GM23338 (cell line): ENCODE data around the gene CPT1A. TPM values are rescaled to one million over a fixed set of nuclear protein-coding genes. Genes with fewer than 3 reads are reported as not detected.

Experiments used
- ATAC-seq: fragments of 200-7000 bp; cut with Tn5 transposase; 3 replicates; pipeline ENCODE4 v1.9.1; 2020
- DNase-seq: peaks from one replicate; pipeline ENCODE4 v3.0.0-alpha.2; 2015; ENCODE audit warnings: low spot score
- H2AFZ ChIP-seq: fragments of 200-600 bp; sonication (generic); 2 replicates; pipeline ENCODE4 v1.8.0; 2016; ENCODE audit warnings: antibody characterized with exemption, mild to moderate bottlenecking, moderate library complexity
- H3F3A ChIP-seq: fragments of 200-600 bp; sonication (generic); replicated peaks from 2 replicates; pipeline ENCODE4 v1.8.0; 2017; ENCODE audit warnings: antibody characterized with exemption, mixed run types, low read depth
- H3K27ac ChIP-seq: fragments of 200-600 bp; sonication (generic); 2 replicates; pipeline ENCODE4 v1.6.1; 2016; ENCODE audit warnings: low read depth
- H3K27me3 ChIP-seq: fragments of 200-600 bp; sonication (generic); 2 replicates; pipeline ENCODE4 v1.8.0; 2016; ENCODE audit warnings: mild to moderate bottlenecking, mixed run types, moderate library complexity; ENCODE audit not compliant: insufficient read depth
- H3K36me3 ChIP-seq: fragments of 200-600 bp; sonication (generic); 2 replicates; pipeline ENCODE4 v1.8.0; 2016; ENCODE audit warnings: mild to moderate bottlenecking; ENCODE audit not compliant: insufficient read depth
- H3K4me1 ChIP-seq: fragments of 200-600 bp; sonication (generic); 2 replicates; pipeline ENCODE4 v1.8.0; 2016; ENCODE audit warnings: mild to moderate bottlenecking, moderate library complexity; ENCODE audit not compliant: insufficient read depth
- H3K4me2 ChIP-seq: fragments of 200-600 bp; sonication (generic); 2 replicates; pipeline ENCODE4 v1.7.1; 2017; ENCODE audit warnings: mixed run types
- H3K4me3 ChIP-seq: fragments of 200-600 bp; sonication (generic); 2 replicates; pipeline ENCODE4 v1.6.1; 2016; ENCODE audit warnings: mixed run types
- H3K79me2 ChIP-seq: fragments of 200-600 bp; sonication (generic); replicated peaks from 2 replicates; pipeline ENCODE4 v1.8.0; 2017; ENCODE audit warnings: mild to moderate bottlenecking; ENCODE audit not compliant: insufficient read depth
- H3K9me2 ChIP-seq: fragments of 200-600 bp; sonication (generic); 2 replicates; pipeline ENCODE4 v1.8.0; 2017; ENCODE audit not compliant: insufficient read depth
- H4K20me1 ChIP-seq: fragments of 200-600 bp; sonication (generic); replicated peaks from 2 replicates; pipeline ENCODE4 v1.8.0; 2017; ENCODE audit warnings: mild to moderate bottlenecking; ENCODE audit not compliant: insufficient read depth
- H3K27ac Mint-ChIP-seq: 2 replicates; pipeline ENCODE4 v1.8.0; 2020; ENCODE audit warnings: inconsistent platforms, mild to moderate bottlenecking, moderate library complexity, mixed read lengths
- H3K27me3 Mint-ChIP-seq: 3 replicates; pipeline ENCODE4 v1.8.0; 2022; ENCODE audit warnings: low read depth, mild to moderate bottlenecking, moderate library complexity, mixed read lengths, inconsistent platforms; ENCODE audit not compliant: insufficient read depth, poor library complexity
- H3K36me3 Mint-ChIP-seq: 3 replicates; pipeline ENCODE4 v1.8.0; 2021; ENCODE audit warnings: low read depth, mild to moderate bottlenecking, inconsistent platforms, moderate library complexity, mixed read lengths
- H3K4me1 Mint-ChIP-seq: 3 replicates; pipeline ENCODE4 v1.8.0; 2020; ENCODE audit warnings: mild to moderate bottlenecking, inconsistent platforms, mixed read lengths
- H3K4me3 Mint-ChIP-seq: 3 replicates; pipeline ENCODE4 v1.8.0; 2021; ENCODE audit warnings: moderate library complexity, mild to moderate bottlenecking, inconsistent platforms, mixed read lengths
- H3K9me3 Mint-ChIP-seq: 3 replicates; pipeline ENCODE4 v1.8.0; 2020; ENCODE audit warnings: moderate library complexity, mild to moderate bottlenecking, inconsistent platforms, mixed read lengths
- CREB1 ChIP-seq: fragments of 250-450 bp; sonication (Bioruptor Pico); IDR thresholded peaks from 2 replicates; pipeline ENCODE4 v1.5.0; 2020; ENCODE audit warnings: low read depth, mild to moderate bottlenecking, moderate library complexity
- EZH2 ChIP-seq: fragments of 200-600 bp; sonication (generic); IDR thresholded peaks from one replicate; pipeline ENCODE4 v1.8.0; 2017; ENCODE audit warnings: antibody characterized with exemption, mild to moderate bottlenecking, low read depth; ENCODE audit not compliant: unreplicated experiment
- EZH2phosphoT487 ChIP-seq: fragments of 200-600 bp; sonication (generic); IDR thresholded peaks from one replicate; pipeline ENCODE4 v1.8.1; 2018; ENCODE audit warnings: antibody characterized with exemption; ENCODE audit not compliant: unreplicated experiment
- JUNB ChIP-seq: IDR thresholded peaks from one replicate; pipeline ENCODE4 v1.6.1; 2016; ENCODE audit warnings: antibody characterized with exemption; ENCODE audit not compliant: unreplicated experiment
- NANOG ChIP-seq: IDR thresholded peaks from 2 replicates; pipeline ENCODE4 v1.6.1; 2016; ENCODE audit warnings: antibody characterized with exemption, borderline replicate concordance
- POLR2AphosphoS5 ChIP-seq: IDR thresholded peaks from 2 replicates; pipeline ENCODE4 v1.6.1; 2016; ENCODE audit warnings: antibody characterized with exemption, low read depth
- STAT1 ChIP-seq: IDR thresholded peaks from one replicate; pipeline ENCODE4 v1.6.1; 2016; ENCODE audit warnings: antibody characterized with exemption; ENCODE audit not compliant: unreplicated experiment
- ZNF114 ChIP-seq: fragments of 250-450 bp; sonication (Bioruptor Pico); IDR thresholded peaks from 2 replicates; pipeline ENCODE4 v1.5.0; 2020; ENCODE audit warnings: mild to moderate bottlenecking, moderate library complexity
- ZNF331 ChIP-seq: fragments of 250-450 bp; sonication (Bioruptor Pico); IDR thresholded peaks from 2 replicates; pipeline ENCODE4 v1.5.0; 2020; ENCODE audit warnings: low read depth, mild to moderate bottlenecking, moderate library complexity
- polyA plus RNA-seq: library from polyadenylated mRNA; unstranded; fragments of >200 nt; fragmentation: Nextera tagmentation; extraction: Ambion mirVana; gene quantifications from 2 replicates; pipeline ENCODE4 v1.2.1, GENCODE V29; 2016
- total RNA-seq: library from RNA; depleted of rRNA; stranded (reverse); fragments of >200 nt; shearing (Covaris generic); gene quantifications from 2 replicates; pipeline ENCODE4 v1.2.3, GENCODE V29; 2014
- TF ChIP-seq, protein P1 (sequence below): IDR thresholded peaks from one replicate; pipeline ENCODE4 v1.6.1; 2018; ENCODE audit warnings: antibody characterized with exemption; ENCODE audit not compliant: unreplicated experiment
- TF ChIP-seq, protein P2 (sequence below): IDR thresholded peaks from 2 replicates; pipeline ENCODE4 v1.6.1; 2016; ENCODE audit warnings: antibody characterized with exemption
- TF ChIP-seq, protein P3 (sequence below), 2 experiments: fragments of 200-600 bp in 1 of 2; sonication (generic) in 1 of 2; conservative IDR thresholded peaks; 2 replicates each; pipeline versions ENCODE4 v1.5.1 to v1.6.1; 2016 to 2017; ENCODE audit warnings: antibody characterized with exemption in 2 of 2, low read depth in 2 of 2, mild to moderate bottlenecking in 2 of 2, moderate library complexity in 1 of 2

CPT1A gene
- total and polyA plus RNA-seq, 2 experiments from 2014 or later = 2.6 to 9.5 TPM

DNA sequence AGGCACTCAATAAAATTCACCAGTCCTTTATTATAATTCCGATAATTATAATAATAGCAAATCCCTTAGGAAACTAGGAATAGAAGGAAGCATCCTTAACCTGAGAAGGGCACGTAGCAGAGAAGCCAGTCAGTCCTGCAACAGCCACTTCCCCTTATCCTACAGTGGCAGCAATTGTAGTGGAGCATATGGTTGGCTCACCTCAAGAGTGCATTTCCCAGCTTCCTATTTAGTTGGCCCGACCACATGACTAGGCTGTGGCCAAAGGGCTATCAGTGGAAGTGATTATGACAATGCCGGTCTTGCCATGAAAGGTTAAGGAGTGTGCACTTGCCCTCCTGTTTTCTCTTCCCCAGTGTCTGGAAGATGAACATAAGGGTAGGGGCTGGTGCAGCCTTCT, 117.4 kb downstream of the CPT1A start:
- Mint-ChIP-seq H3K36me3 (peaks cover 18% of the 10 kb centered on the region), H3K4me1 (peaks cover 15% of the 10 kb centered on the region), H3K27ac (no peak overlapping the region), H3K27me3 (peaks cover 2% of the 10 kb centered on the region), H3K9me3 (peaks cover 10% of the 10 kb centered on the region; the same call in 1 of the 3 replicates), H3K4me3 (no peak overlapping the region)
- DNase-seq = no peak
- H4K20me1 ChIP-seq = no peaks in the 10 kb centered on the region
- TF ChIP-seq, protein P1, sequence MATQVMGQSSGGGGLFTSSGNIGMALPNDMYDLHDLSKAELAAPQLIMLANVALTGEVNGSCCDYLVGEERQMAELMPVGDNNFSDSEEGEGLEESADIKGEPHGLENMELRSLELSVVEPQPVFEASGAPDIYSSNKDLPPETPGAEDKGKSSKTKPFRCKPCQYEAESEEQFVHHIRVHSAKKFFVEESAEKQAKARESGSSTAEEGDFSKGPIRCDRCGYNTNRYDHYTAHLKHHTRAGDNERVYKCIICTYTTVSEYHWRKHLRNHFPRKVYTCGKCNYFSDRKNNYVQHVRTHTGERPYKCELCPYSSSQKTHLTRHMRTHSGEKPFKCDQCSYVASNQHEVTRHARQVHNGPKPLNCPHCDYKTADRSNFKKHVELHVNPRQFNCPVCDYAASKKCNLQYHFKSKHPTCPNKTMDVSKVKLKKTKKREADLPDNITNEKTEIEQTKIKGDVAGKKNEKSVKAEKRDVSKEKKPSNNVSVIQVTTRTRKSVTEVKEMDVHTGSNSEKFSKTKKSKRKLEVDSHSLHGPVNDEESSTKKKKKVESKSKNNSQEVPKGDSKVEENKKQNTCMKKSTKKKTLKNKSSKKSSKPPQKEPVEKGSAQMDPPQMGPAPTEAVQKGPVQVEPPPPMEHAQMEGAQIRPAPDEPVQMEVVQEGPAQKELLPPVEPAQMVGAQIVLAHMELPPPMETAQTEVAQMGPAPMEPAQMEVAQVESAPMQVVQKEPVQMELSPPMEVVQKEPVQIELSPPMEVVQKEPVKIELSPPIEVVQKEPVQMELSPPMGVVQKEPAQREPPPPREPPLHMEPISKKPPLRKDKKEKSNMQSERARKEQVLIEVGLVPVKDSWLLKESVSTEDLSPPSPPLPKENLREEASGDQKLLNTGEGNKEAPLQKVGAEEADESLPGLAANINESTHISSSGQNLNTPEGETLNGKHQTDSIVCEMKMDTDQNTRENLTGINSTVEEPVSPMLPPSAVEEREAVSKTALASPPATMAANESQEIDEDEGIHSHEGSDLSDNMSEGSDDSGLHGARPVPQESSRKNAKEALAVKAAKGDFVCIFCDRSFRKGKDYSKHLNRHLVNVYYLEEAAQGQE = no peak
- no peak for TF ChIP-seq STAT1
- no peak for TF ChIP-seq JUNB
- TF ChIP-seq, protein P2, sequence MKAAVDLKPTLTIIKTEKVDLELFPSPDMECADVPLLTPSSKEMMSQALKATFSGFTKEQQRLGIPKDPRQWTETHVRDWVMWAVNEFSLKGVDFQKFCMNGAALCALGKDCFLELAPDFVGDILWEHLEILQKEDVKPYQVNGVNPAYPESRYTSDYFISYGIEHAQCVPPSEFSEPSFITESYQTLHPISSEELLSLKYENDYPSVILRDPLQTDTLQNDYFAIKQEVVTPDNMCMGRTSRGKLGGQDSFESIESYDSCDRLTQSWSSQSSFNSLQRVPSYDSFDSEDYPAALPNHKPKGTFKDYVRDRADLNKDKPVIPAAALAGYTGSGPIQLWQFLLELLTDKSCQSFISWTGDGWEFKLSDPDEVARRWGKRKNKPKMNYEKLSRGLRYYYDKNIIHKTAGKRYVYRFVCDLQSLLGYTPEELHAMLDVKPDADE = no peak
- no peak for TF ChIP-seq ZNF331 (CRISPR knock-in tag)
- no peak for TF ChIP-seq ZNF114 (CRISPR knock-in tag)
- TF ChIP-seq EZH2 = no peak
- TF ChIP-seq CREB1 (CRISPR knock-in tag) = no peak
- TF ChIP-seq POLR2AphosphoS5 = no peak
- no peak for TF ChIP-seq NANOG
- TF ChIP-seq, protein P3, sequence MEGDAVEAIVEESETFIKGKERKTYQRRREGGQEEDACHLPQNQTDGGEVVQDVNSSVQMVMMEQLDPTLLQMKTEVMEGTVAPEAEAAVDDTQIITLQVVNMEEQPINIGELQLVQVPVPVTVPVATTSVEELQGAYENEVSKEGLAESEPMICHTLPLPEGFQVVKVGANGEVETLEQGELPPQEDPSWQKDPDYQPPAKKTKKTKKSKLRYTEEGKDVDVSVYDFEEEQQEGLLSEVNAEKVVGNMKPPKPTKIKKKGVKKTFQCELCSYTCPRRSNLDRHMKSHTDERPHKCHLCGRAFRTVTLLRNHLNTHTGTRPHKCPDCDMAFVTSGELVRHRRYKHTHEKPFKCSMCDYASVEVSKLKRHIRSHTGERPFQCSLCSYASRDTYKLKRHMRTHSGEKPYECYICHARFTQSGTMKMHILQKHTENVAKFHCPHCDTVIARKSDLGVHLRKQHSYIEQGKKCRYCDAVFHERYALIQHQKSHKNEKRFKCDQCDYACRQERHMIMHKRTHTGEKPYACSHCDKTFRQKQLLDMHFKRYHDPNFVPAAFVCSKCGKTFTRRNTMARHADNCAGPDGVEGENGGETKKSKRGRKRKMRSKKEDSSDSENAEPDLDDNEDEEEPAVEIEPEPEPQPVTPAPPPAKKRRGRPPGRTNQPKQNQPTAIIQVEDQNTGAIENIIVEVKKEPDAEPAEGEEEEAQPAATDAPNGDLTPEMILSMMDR (conservative IDR thresholded peaks at IDR 0.05; ENCODE audit: low read depth in 2 of 2) = no peak
- TF ChIP-seq EZH2phosphoT487 = no peak
- H2AFZ ChIP-seq = no peak overlapping the region
- no peaks in the 10 kb centered on the region for H3K36me3 ChIP-seq
- ATAC-seq = no peak
- H3K4me3 ChIP-seq = no peak overlapping the region
- no peaks in the 10 kb centered on the region for H3K79me2 ChIP-seq
- H3K9me2 ChIP-seq = 0 out of 2 replicates have a peak, but pooled peaks cover 4% of the 10 kb centered on the region
- H3F3A ChIP-seq = no peaks in the 10 kb centered on the region
- peaks cover 19% of the 10 kb centered on the region for H3K4me1 ChIP-seq
- H3K27me3 ChIP-seq = no peaks in the 10 kb centered on the region
- no peak overlapping the region for H3K4me2 ChIP-seq
- no peak overlapping the region for H3K27ac ChIP-seq
